ENCODE measurements around the gene GDPD3. TPM values are rescaled to one million over a fixed set of nuclear protein-coding genes. Genes with fewer than 3 reads are reported as not detected.

The GDPD3 gene
- total and polyA plus RNA-seq, 2 of the 13 experiments (the other 11 are each of a cell fraction or from before 2014, with no cell fraction given), result 18.7 to 20.6 TPM

DNA sequence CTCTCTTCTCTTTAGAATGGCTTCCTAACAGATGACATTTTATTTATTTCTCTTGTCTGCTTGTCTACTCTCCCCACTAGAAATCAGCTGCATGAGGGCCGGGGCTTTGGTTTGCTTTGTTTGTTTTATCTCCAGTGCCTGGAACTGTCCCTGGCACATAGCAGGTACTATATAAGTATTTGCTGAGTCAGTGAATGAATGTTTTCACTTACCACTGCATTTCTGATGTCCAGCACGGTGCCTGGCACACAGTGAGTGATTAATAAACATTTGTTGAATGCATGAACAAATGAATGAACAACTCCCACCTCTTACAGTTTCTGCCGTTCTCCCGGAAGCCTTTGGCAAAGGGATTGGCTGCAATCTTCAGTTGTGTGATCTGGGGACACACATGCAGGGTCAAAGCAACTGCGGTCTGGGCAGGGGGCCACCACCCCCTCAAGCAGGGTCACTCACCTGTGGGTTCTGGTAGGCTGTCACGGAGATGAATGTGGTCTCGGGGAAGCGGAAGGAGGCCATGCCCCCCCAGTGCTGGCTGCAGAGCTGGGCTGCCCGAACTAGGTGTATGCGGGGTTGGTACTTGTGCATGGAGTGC lies 25.0 kb downstream of the GDPD3 start (continued):
- TF ChIP-seq, protein P1, sequence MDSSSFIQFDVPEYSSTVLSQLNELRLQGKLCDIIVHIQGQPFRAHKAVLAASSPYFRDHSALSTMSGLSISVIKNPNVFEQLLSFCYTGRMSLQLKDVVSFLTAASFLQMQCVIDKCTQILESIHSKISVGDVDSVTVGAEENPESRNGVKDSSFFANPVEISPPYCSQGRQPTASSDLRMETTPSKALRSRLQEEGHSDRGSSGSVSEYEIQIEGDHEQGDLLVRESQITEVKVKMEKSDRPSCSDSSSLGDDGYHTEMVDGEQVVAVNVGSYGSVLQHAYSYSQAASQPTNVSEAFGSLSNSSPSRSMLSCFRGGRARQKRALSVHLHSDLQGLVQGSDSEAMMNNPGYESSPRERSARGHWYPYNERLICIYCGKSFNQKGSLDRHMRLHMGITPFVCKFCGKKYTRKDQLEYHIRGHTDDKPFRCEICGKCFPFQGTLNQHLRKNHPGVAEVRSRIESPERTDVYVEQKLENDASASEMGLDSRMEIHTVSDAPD (CRISPR knock-in tag; IDR thresholded peaks at IDR 0.05), result peak; percentile 45; the same call in 1 of the 2 replicates
- TF ChIP-seq, protein P2, sequence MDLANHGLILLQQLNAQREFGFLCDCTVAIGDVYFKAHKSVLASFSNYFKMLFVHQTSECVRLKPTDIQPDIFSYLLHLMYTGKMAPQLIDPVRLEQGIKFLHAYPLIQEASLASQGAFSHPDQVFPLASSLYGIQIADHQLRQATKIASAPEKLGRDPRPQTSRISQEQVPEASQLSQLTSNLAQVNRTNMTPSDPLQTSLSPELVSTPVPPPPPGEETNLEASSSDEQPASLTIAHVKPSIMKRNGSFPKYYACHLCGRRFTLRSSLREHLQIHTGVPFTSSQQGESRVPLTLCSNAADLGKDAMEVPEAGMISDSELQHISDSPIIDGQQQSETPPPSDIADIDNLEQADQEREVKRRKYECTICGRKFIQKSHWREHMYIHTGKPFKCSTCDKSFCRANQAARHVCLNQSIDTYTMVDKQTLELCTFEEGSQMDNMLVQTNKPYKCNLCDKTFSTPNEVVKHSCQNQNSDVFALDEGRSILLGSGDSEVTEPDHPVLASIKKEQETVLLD (CRISPR knock-in tag; IDR thresholded peaks at IDR 0.05; ENCODE audit: low read depth), result peak; percentile 32; the same call in 1 of the 2 replicates
- TF ChIP-seq MAZ (IDR thresholded peaks at IDR 0.05; ENCODE audit: borderline replicate concordance, low read depth, low read length) (no peak), MAZ (CRISPR knock-in tag; IDR thresholded peaks at IDR 0.05; ENCODE audit: low read depth) (peak; percentile 28; the same call in 1 of the 2 replicates)

DNA sequence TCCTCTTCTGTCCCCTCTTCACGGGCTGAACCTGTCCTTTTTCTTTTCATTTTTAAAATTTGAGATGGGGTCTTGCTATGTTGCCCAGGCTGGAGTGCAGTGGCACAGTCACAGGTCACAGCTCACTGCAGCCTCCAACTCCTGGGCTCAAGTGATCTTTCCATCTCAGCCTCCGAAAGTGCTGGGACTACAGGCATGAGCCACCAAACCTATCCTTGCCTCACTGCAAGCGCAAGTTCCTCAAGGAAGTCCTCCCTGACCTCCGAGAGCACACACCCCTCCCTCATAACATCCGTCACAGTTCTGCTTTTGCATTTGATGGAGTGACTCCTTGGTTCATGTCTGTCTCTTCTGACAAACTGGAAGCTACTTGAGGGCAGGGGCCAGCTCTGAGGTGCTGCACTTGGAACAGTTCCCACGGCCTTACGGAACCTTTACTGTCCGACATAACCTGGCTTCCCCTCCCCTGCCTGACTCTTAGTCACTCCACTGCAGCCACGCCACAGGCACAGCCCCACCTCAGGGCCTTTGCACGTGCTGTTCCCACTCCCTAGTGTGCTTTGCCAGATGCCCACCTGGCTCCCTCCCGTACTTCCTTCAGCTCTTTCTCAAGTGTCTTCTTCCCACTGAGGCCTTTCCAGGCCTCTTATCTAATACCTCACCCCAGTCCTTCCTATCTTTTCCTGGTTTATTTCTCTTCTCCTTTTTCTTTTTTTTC lies 26.0 kb downstream of the GDPD3 start:
- FAIRE-seq, result no peak

More for the DNA sequence above, 26.0 kb downstream of the GDPD3 start:
- ATAC-seq, result no peak
- ChIA-PET POLR2A (interaction anchor here (2.5 to 6.0 kb wide), 2 partner anchors 12 kb away, joined by 8 to 50 read pairs; partner anchors contain the start of gene PPP4C), CTCF (ENCODE audit: low intra/inter-chr PET ratio, low total read pairs) (no interaction called here)
- Histone ChIP-seq H3K36me3 (replicated peaks in 1 of 2; ENCODE audit: control insufficient read depth in 1 of 2, insufficient read depth in 2 of 2, low read length in 2 of 2) (peaks cover 20 to 34% of the 10 kb centered on the region in 2 experiments), H3K27me3 (ENCODE audit: control insufficient read depth in 1 of 2, insufficient read depth in 2 of 2, low read length in 2 of 2) (no peaks in the 10 kb centered on the region), H3K4me2 (ENCODE audit: low read depth, low read length) (no peak overlapping the region), H4K20me1 (ENCODE audit: insufficient read depth, low read length) (no peaks in the 10 kb centered on the region), H2AFZ (ENCODE audit: low read length) (no peak overlapping the region), H3K4me3 (replicated peaks in 1 of 3; ENCODE audit: insufficient read depth in 1 of 3, low read depth in 2 of 3, low read length in 3 of 3) (no peak overlapping the region), H3K9ac (ENCODE audit: insufficient read depth, low read depth, low read length) (no peak overlapping the region), H3K4me1 (ENCODE audit: insufficient read depth, low read length) (peaks cover 44% of the 10 kb centered on the region), H3K79me2 (ENCODE audit: insufficient read depth, low read length) (peaks cover 2% of the 10 kb centered on the region), H3K9me3 (ENCODE audit: low read length) (no peaks in the 10 kb centered on the region), H3K27ac (ENCODE audit: extremely low read length, insufficient read depth, low read length) (no peak overlapping the region)
- no peak for DNase-seq (ENCODE audit: low spot score)
- intact Hi-C loops (cut with micrococcal nuclease; ENCODE audit: unreplicated experiment) (loop anchor here (10.0 kb wide), 1 partner anchor 567 kb away; the partner anchor contains the start of genes FBRS and PRR14), in situ Hi-C loops (cut with HindIII; ENCODE audit: extremely low pct_ligation_motif_present, low pct_unique_long_range_greater_than_20kb) (loop anchor here (25.0 kb wide), 1 partner anchor 550 kb away; no protein-coding TSS in a partner anchor)
- 95% methylated on average over 11 of the region's 11 CpGs for WGBS (ENCODE audit: low lambda C conversion rate)
- TF ChIP-seq ZNF121 (CRISPR knock-in tag; IDR thresholded peaks at IDR 0.05) (peak; percentile 96), ZMYM3 (CRISPR knock-in tag; IDR thresholded peaks at IDR 0.05) (0 out of 2 replicates have a peak, but pooled peaks have one; percentile 52), TMF1 (CRISPR knock-in tag; IDR thresholded peaks at IDR 0.05; ENCODE audit: low read depth) (no peak), DMAP1 (CRISPR knock-in tag; IDR thresholded peaks at IDR 0.05) (no peak)
- TF ChIP-seq, protein P3, sequence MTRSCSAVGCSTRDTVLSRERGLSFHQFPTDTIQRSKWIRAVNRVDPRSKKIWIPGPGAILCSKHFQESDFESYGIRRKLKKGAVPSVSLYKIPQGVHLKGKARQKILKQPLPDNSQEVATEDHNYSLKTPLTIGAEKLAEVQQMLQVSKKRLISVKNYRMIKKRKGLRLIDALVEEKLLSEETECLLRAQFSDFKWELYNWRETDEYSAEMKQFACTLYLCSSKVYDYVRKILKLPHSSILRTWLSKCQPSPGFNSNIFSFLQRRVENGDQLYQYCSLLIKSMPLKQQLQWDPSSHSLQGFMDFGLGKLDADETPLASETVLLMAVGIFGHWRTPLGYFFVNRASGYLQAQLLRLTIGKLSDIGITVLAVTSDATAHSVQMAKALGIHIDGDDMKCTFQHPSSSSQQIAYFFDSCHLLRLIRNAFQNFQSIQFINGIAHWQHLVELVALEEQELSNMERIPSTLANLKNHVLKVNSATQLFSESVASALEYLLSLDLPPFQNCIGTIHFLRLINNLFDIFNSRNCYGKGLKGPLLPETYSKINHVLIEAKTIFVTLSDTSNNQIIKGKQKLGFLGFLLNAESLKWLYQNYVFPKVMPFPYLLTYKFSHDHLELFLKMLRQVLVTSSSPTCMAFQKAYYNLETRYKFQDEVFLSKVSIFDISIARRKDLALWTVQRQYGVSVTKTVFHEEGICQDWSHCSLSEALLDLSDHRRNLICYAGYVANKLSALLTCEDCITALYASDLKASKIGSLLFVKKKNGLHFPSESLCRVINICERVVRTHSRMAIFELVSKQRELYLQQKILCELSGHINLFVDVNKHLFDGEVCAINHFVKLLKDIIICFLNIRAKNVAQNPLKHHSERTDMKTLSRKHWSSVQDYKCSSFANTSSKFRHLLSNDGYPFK (CRISPR knock-in tag; IDR thresholded peaks at IDR 0.05; ENCODE audit: borderline replicate concordance), result no peak
- no TSS peak for BruUV-seq (replicated peaks)

Measured in HepG2 (cell line).